ENCODE results near the gene VPS16.
A peak's percentile ranks its signal among the peaks of the same experiment; 100 is the strongest.

The VPS16 gene

DNA sequence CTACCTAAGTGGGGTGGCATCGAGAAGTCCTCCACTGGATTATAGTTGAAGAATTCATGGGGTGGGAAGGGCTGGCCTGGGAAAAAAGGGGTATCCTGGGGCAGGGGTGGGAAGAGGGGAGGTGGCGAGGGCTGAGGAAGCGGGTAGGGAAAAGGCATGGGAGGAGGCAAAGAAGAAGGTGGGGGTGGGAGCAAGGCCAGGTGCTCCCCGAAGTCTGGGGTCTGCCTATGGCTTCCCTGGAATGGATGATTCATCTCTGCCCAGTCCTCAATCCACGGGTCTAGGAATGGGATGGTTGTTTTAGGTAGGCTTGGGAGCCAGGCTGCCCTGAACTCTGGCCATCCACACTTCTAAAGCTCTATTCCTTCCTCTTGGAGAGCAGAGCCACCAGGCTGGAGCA lies 4.5 kb upstream of the VPS16 start:
- DNase-seq, result no peak

GRCh38 chr20:2837221-2837960 lies 3.2 kb upstream of the VPS16 start:
- no peak for DNase-seq

GRCh38 chr20:2838170-2838797 lies 2.3 kb upstream of the VPS16 start:
- no peak for DNase-seq

- no peak for DNase-seq
Observed at GRCh38 chr20:2838847-2839671, 1.5 kb upstream of the VPS16 start.

- DNase-seq, result no peak
Observed at GRCh38 chr20:2839732-2840137, 810 bp upstream of the VPS16 start.

GRCh38 chr20:2840967-2841531 lies 504 bp downstream of the VPS16 start:
- DNase-seq, result no peak

- no peak for DNase-seq
Observed at GRCh38 chr20:2845607-2846006, 5.1 kb downstream of the VPS16 start.

DNA sequence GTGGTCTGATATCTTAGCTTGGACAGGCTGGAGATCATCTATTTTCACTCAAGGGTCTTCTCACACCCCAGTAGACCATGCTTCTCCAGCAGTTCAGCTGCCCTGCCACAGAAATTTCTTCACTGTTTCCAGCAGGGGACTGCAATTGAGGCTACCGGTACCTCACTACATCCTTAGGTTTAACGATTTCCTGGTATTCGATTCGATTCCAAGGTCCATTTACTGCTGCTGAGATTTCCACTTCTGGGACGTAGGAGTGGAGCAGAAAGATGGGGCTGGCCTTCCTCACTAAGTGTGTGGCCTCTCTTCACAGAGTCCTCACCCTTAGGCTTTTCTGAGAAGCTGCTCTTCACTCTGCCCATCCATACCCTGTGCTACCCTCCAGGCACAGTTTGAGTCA lies 6.2 kb downstream of the VPS16 start:
- DNase-seq, result no peak

DNA sequence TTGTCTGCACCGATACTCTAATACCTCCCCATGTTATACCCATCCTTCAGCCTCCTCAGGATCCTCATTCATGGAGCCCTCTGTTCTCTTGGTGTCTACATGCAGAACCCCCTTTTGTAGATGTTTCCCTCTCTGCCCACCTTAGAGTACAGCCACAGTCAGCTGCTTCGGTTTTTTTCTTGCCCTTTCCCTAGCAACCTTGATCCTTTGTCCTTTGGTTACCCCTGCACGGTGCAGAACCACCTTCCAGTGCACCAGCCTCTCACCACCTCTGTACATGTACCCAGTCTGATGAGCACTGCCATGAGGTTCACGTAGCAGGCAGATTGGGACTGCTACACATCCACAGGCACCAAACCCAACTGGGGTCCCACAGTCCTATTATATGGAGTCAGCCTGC lies 7.3 kb downstream of the VPS16 start:
- no peak for DNase-seq

- DNase-seq, result no peak
Observed at GRCh38 chr20:2849529-2849928, 9.0 kb downstream of the VPS16 start.

DNA sequence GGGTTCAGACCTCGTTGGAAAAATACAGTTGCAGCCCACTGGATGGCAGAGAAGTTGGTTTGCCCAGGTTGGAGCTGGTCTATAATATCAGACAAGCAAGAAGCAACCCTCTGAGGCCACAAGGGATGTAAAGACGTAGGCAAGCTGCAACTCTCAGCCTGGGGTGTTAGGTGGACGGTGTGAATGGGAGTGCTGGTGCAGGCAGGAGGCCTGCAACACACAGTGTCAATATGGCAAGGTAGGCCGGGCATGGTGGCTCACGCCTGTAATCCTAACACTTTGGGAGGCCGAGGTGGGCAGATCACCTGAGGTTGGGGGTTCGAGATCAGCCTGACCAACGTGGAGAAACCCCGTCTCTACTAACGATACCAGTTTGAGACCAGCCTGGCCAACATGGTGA lies 10.5 kb downstream of the VPS16 start:
- no peak for DNase-seq

- DNase-seq, result no peak
Observed at GRCh38 chr20:2858591-2858990, 18.0 kb downstream of the VPS16 start.

- DNase-seq, result no peak
Observed at GRCh38 chr20:2859330-2860121, 19.0 kb downstream of the VPS16 start.

GRCh38 chr20:2864626-2865025 lies 24.1 kb downstream of the VPS16 start:
- no peak for DNase-seq

DNA sequence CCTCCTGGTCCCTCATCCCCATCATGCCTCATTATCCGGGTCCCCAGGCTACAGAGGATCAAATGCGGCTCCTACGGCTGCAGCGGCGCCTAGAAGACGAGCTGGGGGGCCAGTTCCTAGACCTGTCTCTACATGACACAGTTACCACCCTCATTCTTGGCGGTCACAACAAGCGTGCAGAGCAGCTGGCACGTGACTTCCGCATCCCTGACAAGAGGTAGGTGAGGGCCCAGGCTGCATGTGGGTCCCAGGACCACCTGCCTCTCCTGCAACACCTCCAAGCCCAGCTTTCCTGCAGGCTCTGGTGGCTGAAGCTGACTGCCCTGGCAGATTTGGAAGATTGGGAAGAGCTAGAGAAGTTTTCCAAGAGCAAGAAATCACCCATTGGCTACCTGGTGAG lies 24.6 kb downstream of the VPS16 start:
- DNase-seq, result no peak

DNA sequence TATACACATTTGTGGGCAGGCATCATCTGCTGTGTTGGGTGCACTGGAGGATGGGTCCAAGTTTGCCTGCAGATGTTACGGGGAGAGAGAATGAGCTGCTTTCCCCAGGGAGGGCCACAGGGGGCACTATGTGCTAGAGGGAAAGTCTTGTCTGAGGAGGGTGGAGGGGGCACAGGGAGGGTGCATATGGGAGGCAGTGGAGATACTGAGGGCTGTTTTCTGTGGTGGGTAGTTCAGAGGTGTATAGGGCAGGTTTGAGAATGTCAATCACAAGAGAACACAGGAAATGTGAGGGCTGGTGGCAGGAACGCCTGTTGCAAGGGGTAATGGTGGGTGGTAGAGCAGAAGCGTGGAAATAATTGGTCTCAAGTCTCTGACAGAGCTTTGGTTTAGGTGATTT lies 25.1 kb downstream of the VPS16 start:
- DNase-seq, result peak; percentile 39

DNA sequence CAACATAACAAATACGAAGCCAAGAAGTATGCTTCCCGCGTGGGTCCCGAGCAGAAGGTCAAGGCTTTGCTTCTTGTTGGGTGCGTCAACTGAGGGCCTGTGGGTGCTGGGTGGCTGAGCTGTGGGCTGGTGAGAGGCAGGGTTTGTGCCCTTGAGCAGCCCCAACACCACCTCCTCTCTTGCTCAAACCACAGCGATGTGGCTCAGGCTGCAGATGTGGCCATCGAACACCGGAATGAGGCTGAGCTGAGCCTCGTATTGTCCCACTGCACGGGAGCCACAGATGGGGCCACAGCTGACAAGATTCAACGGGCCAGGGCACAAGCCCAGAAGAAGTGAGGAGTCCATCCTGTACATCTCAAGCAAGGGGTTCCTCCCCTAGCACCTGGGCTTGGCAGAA lies 25.7 kb downstream of the VPS16 start:
- DNase-seq, result no peak

DNA sequence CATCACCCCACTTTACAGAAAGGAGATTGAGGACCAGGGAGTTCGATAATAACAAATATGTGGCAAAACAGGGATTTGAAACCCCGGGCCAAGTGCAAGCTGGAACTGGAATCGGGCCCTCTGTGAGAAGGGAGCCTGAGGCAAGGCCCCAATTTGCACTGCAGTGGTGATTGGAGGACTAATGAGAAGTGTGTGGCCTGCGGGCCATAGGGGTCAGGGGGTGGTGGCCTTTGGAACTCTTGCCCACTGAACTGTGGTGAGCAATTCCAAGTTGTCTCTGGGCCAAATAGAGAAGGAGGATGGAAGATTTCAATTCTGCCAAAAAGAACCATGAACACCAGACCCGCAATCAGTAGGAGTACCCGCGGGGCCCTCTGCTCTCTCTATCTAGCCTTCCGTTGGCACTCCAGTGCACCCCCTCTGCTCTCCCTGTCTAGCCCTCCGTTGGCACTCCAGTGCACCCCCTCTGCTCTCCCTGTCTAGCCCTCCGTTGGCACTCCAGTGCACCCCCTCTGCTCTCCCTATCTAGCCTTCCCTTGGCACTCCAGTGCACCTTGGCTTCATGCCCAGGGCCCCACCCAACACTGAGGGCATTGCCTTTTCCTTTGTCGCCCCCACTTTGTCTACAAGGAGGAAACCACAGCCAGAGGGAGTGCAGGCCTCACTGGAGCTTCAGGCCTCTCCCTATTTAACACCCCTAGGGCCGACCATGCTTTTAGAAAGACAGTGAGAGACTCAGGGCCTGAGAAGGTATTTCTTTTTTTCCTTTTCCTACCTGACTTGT lies 26.7 kb downstream of the VPS16 start:
- DNase-seq, result peak; percentile 47

DNA sequence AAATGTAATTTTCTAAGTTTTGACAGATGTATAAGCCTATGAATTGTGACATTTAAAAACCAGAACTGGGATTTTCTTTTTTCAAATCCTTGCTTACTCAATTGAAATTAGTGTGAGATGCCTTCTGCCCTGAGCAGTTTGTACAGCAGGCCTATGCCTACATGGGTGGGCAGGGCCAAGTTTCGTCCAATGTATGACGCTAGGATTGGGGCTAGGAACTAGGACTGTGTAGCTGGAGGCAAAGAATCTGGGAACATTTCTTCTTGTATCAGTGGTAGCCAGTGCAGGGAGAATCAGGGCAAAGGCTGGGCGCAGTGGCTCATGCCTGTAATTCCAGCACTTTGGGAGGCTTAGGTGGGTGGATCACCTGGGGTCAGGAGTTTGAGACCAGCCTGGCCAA lies 28.8 kb downstream of the VPS16 start:
- no peak for DNase-seq

GRCh38 chr20:2871111-2871465 lies 30.5 kb downstream of the VPS16 start:
- no peak for DNase-seq

- no peak for DNase-seq
Observed at GRCh38 chr20:2871661-2872458, 31.3 kb downstream of the VPS16 start.

Measured in GDM1 (cell line).